HPDE6-E6E7 (cell line): ENCODE measurements around the gene PRAC1.
"Not testable (repeated sequence)": the region's sequence is repeated elsewhere in the genome, so short reads cannot be mapped to it uniquely, and the experiment has no call there.

ENCODE experiments used
- DNase-seq: peaks from one replicate; pipeline ENCODE4 v3.0.0; 2011; ENCODE audit warnings: missing footprints; ENCODE audit errors: extremely low spot score

The PRAC1 gene

DNA sequence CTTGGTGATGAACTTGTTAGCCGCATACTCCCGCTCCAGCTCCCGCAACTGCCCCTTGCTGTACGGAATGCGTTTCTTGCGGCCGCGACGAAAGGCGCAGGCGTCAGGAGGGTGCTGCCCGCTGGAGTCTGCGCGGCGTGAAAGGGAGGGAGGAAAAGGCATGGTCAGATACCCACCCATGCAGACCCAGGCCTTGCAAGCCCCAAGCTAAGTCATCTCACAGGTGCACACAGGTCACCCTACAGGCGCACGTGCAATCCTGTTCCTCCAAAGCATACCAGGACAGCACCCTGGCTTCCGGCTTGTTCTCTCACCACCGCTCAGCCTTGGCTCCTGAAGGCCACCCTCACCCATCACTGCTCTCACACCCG is 4.6 kb upstream of the PRAC1 start:
- no peak for DNase-seq

GRCh38 chr17:48726114-48726915 is 4.0 kb upstream of the PRAC1 start:
- no peak for DNase-seq

DNA sequence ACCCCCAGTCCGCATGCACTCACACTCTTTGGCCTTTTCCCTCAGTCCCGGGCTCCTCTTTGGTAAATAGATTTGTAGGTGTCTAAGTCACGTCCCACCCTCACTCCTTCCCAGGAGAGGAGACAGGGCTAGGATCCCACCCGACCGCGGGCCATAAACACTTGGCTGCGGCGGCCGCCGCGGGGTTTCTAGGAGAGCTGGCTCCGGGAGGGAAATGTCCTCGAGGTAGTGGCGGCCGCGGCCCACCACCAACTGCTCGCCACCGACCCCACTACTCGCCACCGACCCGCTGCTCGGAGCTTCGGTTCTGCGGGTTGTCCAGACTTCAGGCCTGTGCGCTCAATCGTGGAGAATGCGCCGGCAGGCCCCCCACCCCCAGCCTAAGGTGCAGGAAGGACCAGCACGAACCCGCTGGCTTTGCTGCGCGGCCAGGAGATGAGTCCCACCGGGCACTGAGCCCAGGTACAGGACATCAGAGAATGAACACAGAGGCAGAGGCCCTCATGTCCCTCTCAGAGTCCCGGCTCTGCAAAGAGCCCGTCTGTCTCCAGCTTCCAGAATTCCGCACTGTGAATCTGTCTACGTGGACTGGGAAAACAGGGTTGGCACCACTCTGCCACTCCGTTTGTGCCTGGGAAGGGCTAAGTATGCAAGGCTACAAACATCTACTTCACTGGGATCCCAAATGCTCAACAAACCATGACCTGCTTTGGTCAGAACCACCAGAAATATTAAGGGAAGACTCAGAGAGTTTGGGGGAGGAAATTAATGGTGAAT is 3.2 kb upstream of the PRAC1 start:
- DNase-seq = no peak

- no peak for DNase-seq
These were observed 2.6 kb upstream of the PRAC1 start for GRCh38 chr17:48725004-48725287.

DNA sequence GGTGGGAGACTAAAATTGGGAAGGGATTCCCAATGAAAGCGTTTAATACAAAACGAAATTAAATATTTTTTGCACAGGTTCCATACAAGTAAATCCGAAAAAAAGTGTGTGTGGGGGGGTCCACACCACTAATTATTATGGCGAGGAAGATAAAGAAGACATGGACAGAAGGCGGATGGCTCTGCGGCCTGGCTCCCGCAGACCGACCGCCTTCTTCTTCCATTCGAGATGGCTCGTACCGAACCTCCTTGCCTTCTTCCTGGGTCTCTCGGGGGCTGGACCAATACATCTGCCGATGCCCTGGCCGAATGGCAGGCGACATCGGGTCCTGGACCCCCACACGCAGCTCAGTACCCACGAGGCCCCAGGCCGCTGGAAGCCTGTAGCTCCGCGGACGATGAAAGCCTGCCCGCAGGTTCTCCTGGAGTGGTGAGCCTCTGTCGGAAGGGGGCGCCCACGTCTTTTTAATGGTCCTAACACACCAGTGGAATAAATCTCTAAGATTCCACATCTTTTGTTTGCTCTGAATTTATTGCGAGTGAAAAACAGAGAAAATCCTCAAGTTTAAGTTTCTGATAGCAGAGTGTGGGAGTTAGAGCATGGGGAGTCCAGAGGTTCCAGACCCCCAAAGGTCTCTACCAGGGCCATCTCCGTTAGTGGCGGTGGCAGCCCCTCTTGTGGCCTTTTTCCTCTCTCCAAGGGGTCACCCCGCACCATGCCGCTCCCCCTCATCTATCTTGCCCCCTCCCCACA is 2.1 kb upstream of the PRAC1 start:
- DNase-seq = peak; percentile 39

DNA sequence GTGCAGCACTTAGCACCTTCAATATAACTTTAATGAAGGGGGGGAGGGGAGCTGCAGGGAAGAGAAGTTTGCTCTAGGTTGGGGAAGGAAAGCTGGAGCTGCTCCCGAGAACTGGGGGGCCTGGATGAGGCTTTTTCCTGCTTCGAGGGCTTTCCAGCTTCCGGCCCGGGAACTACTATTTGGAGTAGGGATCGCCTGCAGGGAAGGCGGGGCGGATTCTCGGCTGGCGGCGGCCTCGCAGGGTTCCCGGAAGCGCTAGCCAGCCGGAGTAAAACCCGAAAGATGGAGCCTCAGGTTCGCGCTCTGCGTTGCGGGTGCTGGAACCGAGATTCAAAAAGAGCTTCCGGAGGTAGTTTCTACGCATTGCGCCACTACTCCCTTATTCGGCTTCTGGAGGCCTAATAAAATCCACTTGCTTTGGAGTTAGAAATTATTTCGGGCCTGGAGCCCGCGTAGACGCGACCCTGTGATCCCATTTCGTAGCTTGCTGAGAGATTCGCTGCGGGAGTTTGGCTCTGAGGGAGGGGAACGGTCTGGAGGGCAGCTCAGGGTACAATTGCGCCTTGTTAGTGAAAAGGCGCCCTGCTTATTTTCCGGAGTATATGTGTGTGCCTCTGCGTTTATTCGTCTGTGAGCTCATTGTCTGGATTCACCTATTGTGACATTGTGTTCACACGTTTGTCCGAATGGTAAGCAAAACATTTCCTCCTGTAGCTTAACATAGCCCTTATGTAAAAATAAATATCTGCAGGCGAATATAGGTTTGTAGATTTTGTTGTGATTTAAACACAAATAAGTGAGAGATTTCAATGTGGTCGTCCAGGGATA is 1.3 kb upstream of the PRAC1 start:
- DNase-seq = no peak

DNA sequence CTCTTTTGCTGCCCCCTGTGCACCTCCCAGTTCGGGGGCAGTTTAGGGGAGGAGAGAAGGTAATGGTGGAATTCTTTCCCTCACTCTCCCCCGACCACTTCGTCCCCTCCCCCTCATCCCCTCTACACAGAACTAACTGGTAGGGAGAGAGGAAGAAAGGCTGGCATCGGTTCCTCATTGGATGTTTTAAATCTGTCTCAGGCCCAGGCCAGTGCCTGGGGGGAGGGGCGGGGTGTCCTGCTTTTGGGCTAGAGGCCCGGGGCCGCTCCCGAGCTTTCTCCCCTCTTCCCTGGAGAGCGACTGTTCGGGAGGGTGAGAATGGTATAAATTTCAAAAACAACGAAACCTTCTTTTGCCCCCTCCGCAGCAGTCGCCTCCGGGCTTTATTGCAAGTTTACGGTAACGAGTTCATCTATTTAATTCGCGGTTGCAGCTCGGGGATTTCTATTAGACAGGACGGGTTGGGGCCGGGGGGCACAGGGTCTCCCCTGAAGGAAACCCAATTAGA is 651 bp upstream of the PRAC1 start, which contains the start of gene PRAC2:
PRAC2 (plus strand) TSS at position 271 of the 508 bp plus-strand sequence. CDS start 1,226 bp downstream, outside the sequence.
- no peak for DNase-seq

- DNase-seq = no peak
These were observed 1.3 kb downstream of the PRAC1 start for GRCh38 chr17:48721009-48721402.

DNA sequence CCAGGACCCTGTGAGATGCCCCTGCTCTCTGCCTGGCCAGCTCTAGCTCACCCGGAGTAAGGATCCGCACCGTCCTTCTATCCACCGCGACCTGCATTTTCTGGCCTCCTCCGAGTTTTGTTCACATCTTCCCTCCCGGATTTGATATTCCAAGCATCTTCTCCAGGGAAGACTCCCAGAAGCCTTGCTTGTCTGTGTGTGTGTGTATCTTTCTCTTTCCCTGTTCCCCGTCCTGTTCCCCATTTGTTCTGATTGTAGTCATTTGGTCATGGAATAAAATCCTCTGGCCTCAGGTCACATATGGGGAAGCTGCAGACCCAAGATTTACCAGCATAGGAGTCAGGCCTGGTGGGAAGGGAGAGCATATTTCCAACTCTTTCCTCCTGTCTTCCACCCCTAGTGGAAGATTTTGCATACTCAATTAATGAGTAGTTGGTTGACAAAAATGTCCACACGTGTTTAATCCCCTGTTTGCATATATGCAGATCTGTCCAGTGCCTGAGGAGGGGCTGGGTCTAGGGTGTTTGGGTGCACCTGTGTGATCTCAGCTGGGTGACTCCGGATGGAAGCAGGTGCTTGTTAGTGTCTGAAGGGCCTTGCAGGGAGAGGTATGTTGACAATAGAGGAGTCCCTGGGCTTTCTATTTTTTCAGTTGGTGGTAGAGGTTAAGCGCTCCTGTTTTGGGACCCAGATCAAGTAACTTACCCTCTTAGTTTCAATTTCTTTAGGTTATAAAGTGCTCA is 1.9 kb downstream of the PRAC1 start:
- no peak for DNase-seq

- no peak for DNase-seq
These were observed 2.6 kb downstream of the PRAC1 start for GRCh38 chr17:48719642-48720265.

DNA sequence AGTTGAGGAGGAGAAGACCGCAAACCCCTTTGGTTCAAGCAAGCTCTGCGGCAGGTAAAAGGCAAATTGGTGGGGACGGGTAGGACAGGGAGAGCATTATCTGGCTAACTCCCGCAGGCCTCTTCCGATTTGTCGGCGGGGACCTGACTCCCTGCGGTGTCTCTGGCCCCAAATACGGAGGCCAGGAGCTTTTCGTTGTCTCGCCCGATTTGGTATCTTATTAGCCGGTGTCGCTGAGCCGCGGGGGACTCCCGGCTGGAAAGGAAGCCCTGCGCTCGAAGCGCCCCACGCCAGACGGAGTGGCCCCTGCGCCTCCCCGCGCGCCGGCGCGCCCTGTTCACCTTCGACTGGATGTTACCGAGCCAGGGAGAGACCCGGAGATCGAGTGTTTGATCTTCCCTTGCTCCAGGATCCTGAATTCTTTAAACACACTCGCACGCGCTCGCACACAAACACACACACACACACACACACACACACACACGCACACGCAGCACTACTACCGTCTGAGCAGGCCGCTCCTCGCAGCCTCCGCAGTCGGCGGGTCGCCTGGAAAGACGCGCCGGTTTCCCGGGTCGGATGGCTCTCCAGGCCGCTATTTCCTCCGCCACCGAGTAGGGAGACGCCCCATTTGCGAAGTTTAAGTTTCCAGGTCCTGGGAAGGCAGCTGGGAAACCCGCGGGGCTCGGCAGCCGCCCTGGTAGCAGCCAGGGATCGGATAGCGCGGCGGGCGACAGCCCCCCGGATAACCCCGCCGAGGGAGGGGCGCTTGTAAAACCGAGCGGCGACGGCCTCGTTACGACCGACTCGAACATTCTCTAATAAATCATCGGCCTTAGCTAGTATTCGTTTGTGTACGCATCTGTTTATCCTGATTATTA is 3.3 kb downstream of the PRAC1 start:
- DNase-seq = no peak

- no peak for DNase-seq
These were observed 4.0 kb downstream of the PRAC1 start for GRCh38 chr17:48718227-48718760.

- DNase-seq = no peak
These were observed 4.7 kb downstream of the PRAC1 start for GRCh38 chr17:48717367-48718226.

DNA sequence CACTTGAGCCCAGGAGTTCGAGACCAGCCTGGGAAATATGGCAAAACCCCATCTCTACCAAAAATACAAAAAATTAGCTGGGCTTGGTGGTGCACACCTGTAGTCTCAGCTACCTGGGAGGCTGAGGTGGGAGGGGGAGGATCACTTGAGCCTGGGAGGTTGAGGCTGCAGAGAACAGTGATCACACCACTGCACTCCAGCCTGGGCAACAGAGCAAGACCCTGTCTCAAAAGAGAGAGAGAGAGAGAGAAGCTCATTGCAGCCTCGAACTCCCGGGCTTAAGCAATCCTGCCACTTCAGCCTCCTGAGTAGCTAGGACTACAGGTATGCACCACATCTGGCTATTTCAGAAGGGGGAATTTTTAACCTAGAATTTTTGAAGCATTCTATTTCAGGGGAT is 5.8 kb downstream of the PRAC1 start:
- DNase-seq = not testable (repeated sequence)

GRCh38 chr17:48715496-48716399 is 6.6 kb downstream of the PRAC1 start:
- DNase-seq = no peak

DNA sequence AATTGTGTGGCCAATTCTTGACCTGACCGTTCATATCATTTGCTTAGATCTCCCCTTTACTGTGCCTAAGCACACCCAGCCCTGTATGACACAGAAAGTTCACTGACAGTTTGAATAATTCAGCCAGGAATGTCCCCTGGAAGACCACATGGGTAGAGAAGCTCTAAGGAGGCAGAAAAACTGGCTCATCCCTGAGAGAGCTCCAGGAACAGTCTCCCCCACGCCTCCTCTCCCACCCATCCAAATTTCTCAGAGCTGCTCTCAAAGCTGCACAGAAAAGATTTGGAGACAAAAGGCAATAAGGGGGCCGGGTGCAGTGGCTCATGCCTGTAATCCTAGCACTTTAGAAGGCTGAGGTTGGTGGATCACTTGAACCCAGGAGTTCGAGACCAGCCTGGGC is 11.2 kb downstream of the PRAC1 start:
- DNase-seq = no peak
